HPDE6-E6E7 (cell line): ENCODE measurements around the gene MCEMP1.

ENCODE experiments used
- DNase-seq: peaks from one replicate; pipeline ENCODE4 v3.0.0; 2011; ENCODE audit warnings: missing footprints; ENCODE audit errors: extremely low spot score

Gene MCEMP1

DNA sequence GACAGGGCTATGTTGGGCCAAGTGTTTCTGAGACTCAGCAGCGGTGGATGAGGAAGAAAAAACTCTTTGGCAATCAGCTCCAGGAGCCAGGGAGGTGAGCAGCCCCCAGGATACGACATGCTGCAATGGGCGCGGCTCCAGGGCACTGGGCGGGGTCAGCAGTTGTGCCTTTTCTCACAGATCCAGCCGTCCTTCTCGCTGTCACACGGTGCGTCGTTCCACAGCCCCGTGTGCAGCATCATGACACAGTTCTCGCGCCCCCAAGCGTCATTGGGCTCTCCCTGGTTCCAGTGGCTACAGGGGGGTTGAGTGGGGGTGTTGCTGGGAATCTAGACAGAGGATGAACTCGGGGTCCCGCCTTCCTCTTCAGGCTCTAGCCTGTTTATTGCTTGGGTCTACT lies 52.3 kb downstream of the MCEMP1 start:
- no peak for DNase-seq
